ENCODE measurements around the gene BGLAP. TPM values are rescaled to one million over a fixed set of nuclear protein-coding genes. Genes with fewer than 3 reads are reported as not detected.

Gene BGLAP
- total and polyA plus RNA-seq, 2 donors (not counting 1 experiment from before 2014, with no cell fraction given) = 3.1 to 7.4 TPM

- 100% methylated on average over 3 of the region's 9 CpGs for WGBS (ENCODE audit: insufficient coverage)
- intact Hi-C loops (cut with micrococcal nuclease) = loop anchor here (2.0 to 5.0 kb wide), 3 partner anchors 57 to 355 kb away; partner anchors contain the start of genes GON4L and SYT11
- peaks cover 4% of the 10 kb centered on the region for H4K20me1 ChIP-seq (ENCODE audit: control insufficient read depth, insufficient read depth, low read length, poor library complexity, severe bottlenecking)
- peak overlapping the region; percentile 48 to 92 (median 81) for H3K4me3 ChIP-seq (ENCODE audit: control extremely low read depth in 1 of 5, extremely low read depth in 1 of 5, insufficient read depth in 1 of 5, low read depth in 2 of 5, low read length in 4 of 5)
- H3K36me3 ChIP-seq (replicated peaks in 1 of 2; ENCODE audit: control extremely low read depth in 1 of 2, control insufficient read depth in 1 of 2, extremely low read depth in 1 of 2, insufficient read depth in 2 of 2, low read length in 1 of 2) = peaks cover 0 to 36% of the 10 kb centered on the region in 2 experiments
- no peaks in the 10 kb centered on the region for H3K27me3 ChIP-seq (replicated peaks in 1 of 4; ENCODE audit: control extremely low read depth in 1 of 4, control insufficient read depth in 3 of 4, insufficient read depth in 4 of 4, low read length in 3 of 4)
- peak overlapping the region; percentile 93 for H3K4me2 ChIP-seq (replicated peaks; ENCODE audit: low read depth, low read length, poor library complexity, severe bottlenecking)
- peak overlapping the region; percentile 99 for H3K27ac Mint-ChIP-seq
- H3K4me1 ChIP-seq (ENCODE audit: control insufficient read depth in 2 of 2, insufficient read depth in 2 of 2, low read length in 2 of 2) = peaks cover 14 to 19% of the 10 kb centered on the region in 2 donors
- peaks cover 25% of the 10 kb centered on the region for H3K4me1 Mint-ChIP-seq
- ChIA-PET POLR2A (interaction anchor here (0.6 to 2.1 kb wide), 10 partner anchors 18 to 540 kb away, joined by 3 to 9 read pairs (median 4); partner anchors contain the start of genes SEMA4A, SLC25A44 and SMG5), CTCF (interaction anchor here (1.3 to 3.4 kb wide), 5 partner anchors 12 to 83 kb away, joined by 8 to 43 read pairs (median 11); partner anchors contain the start of gene SLC25A44)
- TF ChIP-seq EZH2 (IDR thresholded peaks at IDR 0.05; ENCODE audit: borderline replicate concordance, insufficient read depth, low read depth, low read length, poor library complexity, severe bottlenecking) = no peak
- no peak for TF ChIP-seq CTCF (IDR thresholded peaks at IDR 0.05)
- peaks cover 41% of the 10 kb centered on the region for H3K79me2 ChIP-seq (ENCODE audit: control insufficient read depth, insufficient read depth, low read length)
- no peaks in the 10 kb centered on the region for H3K9me3 Mint-ChIP-seq (ENCODE audit: insufficient read depth)
- ATAC-seq (ENCODE audit: low read depth) (no peak), DNase-seq (no peak)
- peak overlapping the region; percentile 88 for H2AFZ ChIP-seq (ENCODE audit: insufficient read depth, low read depth, low read length, poor library complexity, severe bottlenecking)
- H3K27me3 Mint-ChIP-seq = no peaks in the 10 kb centered on the region
- no peaks in the 10 kb centered on the region for H3K9me3 ChIP-seq (ENCODE audit: control extremely low read depth in 1 of 3, control insufficient read depth in 2 of 3, insufficient read depth in 1 of 3, low read length in 2 of 3)
- peak overlapping the region; percentile 93 to 94 for H3K27ac ChIP-seq (ENCODE audit: low read length in 2 of 2)
- H3K4me3 Mint-ChIP-seq = peak overlapping the region; percentile 98
- H3K9ac ChIP-seq (ENCODE audit: low read length) = peak overlapping the region; percentile 77
Observed at GRCh38 chr1:156212130-156212529, 29.9 kb upstream of the BGLAP start.

All from B cell (primary cell).